ENCODE data around the gene SMIM31. TPM values are rescaled to one million over a fixed set of nuclear protein-coding genes. Genes with fewer than 3 reads are reported as not detected.

The SMIM31 gene
- total RNA-seq, 1 donor from 2014 or later = not detected

DNA sequence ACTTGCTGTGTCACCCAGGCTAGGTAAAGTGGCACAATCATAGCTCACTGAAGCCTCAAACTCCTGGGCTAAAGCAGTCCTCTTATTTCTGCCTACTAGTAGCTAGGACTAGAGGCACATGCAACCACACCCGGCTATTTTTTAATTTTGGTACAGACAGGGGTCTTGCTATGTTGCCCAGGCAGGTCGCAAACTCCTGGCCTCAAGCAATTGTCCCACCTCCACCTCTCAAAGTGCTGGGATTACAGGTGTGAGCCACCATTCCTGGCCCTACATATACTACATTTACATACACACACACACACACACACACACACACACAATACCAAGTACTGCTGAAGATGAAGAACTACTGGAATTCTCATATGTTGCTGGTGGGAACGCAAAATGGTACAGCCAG lies 26.9 kb downstream of the SMIM31 start:
- no peaks in the 10 kb centered on the region for H3K9me3 Mint-ChIP-seq
- TF ChIP-seq, protein P1, sequence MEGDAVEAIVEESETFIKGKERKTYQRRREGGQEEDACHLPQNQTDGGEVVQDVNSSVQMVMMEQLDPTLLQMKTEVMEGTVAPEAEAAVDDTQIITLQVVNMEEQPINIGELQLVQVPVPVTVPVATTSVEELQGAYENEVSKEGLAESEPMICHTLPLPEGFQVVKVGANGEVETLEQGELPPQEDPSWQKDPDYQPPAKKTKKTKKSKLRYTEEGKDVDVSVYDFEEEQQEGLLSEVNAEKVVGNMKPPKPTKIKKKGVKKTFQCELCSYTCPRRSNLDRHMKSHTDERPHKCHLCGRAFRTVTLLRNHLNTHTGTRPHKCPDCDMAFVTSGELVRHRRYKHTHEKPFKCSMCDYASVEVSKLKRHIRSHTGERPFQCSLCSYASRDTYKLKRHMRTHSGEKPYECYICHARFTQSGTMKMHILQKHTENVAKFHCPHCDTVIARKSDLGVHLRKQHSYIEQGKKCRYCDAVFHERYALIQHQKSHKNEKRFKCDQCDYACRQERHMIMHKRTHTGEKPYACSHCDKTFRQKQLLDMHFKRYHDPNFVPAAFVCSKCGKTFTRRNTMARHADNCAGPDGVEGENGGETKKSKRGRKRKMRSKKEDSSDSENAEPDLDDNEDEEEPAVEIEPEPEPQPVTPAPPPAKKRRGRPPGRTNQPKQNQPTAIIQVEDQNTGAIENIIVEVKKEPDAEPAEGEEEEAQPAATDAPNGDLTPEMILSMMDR (IDR thresholded peaks at IDR 0.05; ENCODE audit: unreplicated experiment) = no peak
- H3K27me3 Mint-ChIP-seq (ENCODE audit: low read depth) = no peaks in the 10 kb centered on the region
- H3K36me3 Mint-ChIP-seq = no peaks in the 10 kb centered on the region
- H3K4me1 Mint-ChIP-seq = peaks cover 14% of the 10 kb centered on the region
- no peak for DNase-seq (ENCODE audit: low spot score in 2 of 2, unreplicated experiment in 2 of 2)
- no peak overlapping the region for H3K27ac Mint-ChIP-seq
- H3K4me3 Mint-ChIP-seq = no peak overlapping the region

- Mint-ChIP-seq H3K9me3 (no peaks in the 10 kb centered on the region), H3K27me3 (ENCODE audit: low read depth) (no peaks in the 10 kb centered on the region), H3K36me3 (no peaks in the 10 kb centered on the region), H3K4me1 (peaks cover 9% of the 10 kb centered on the region), H3K4me3 (no peak overlapping the region), H3K27ac (peak overlapping the region; percentile 64)
- TF ChIP-seq, protein P1 (IDR thresholded peaks at IDR 0.05; ENCODE audit: unreplicated experiment) = no peak
- DNase-seq (ENCODE audit: low spot score in 2 of 2, unreplicated experiment in 2 of 2) = no peak
These were observed 30.0 kb downstream of the SMIM31 start for GRCh38 chr4:164783976-164784375.

GRCh38 chr4:164789047-164789446 lies 35.1 kb downstream of the SMIM31 start:
- Mint-ChIP-seq H3K4me1 (peaks cover 8% of the 10 kb centered on the region), H3K27me3 (ENCODE audit: low read depth) (no peaks in the 10 kb centered on the region), H3K9me3 (peaks cover 8% of the 10 kb centered on the region), H3K4me3 (no peak overlapping the region), H3K27ac (no peak overlapping the region), H3K36me3 (no peaks in the 10 kb centered on the region)
- DNase-seq (ENCODE audit: low spot score in 2 of 2, unreplicated experiment in 2 of 2) = no peak
- TF ChIP-seq, protein P1 (IDR thresholded peaks at IDR 0.05; ENCODE audit: unreplicated experiment) = no peak

DNA sequence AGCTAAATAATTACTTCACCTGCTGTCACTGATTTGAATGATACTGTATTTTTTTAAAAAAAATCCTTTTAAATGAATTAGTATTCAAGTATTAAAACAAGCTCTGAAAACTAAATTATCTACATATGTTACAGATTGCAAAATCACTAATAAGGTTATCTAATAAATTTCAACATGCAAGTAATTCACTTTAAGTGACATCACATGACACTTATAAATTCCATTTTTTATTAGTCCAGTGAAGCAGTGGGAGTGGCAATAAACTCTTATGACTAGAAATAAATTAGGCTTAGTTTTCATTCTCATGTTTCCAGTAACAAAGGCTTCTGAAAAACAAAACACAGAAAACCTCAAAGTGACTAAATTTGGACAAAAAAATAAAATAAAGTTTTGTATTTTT lies 36.3 kb downstream of the SMIM31 start:
- Mint-ChIP-seq H3K27ac (no peak overlapping the region), H3K9me3 (peaks cover 8% of the 10 kb centered on the region), H3K36me3 (no peaks in the 10 kb centered on the region), H3K4me1 (peaks cover 6% of the 10 kb centered on the region), H3K27me3 (ENCODE audit: low read depth) (no peaks in the 10 kb centered on the region), H3K4me3 (no peak overlapping the region)
- no peak for DNase-seq (ENCODE audit: low spot score in 2 of 2, unreplicated experiment in 2 of 2)
- TF ChIP-seq, protein P1 (IDR thresholded peaks at IDR 0.05; ENCODE audit: unreplicated experiment) = no peak

DNA sequence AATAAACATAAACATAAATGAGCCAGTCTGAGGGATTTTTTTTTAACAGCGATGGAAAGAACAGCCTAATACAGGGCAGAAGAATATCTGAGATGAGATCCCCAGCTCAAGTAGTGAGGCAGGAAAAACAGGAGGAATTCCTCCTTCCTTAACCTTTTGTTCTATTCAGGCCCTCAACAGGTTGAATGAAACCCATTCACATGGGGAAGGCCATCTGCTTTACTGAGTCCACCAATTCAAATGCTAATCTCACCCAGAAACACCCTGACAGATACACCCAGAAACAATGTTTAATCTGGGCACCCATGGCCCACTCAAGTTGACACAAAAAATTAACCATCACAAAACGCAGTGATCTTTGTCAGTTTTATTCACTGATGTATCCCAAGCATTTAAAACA lies 45.5 kb downstream of the SMIM31 start:
- Mint-ChIP-seq H3K27me3 (ENCODE audit: low read depth) (no peaks in the 10 kb centered on the region), H3K4me3 (no peak overlapping the region), H3K36me3 (no peaks in the 10 kb centered on the region), H3K9me3 (no peaks in the 10 kb centered on the region), H3K4me1 (no peaks in the 10 kb centered on the region), H3K27ac (no peak overlapping the region)
- DNase-seq (ENCODE audit: low spot score in 2 of 2, unreplicated experiment in 2 of 2) = no peak
- TF ChIP-seq, protein P1 (IDR thresholded peaks at IDR 0.05; ENCODE audit: unreplicated experiment) = no peak

DNA sequence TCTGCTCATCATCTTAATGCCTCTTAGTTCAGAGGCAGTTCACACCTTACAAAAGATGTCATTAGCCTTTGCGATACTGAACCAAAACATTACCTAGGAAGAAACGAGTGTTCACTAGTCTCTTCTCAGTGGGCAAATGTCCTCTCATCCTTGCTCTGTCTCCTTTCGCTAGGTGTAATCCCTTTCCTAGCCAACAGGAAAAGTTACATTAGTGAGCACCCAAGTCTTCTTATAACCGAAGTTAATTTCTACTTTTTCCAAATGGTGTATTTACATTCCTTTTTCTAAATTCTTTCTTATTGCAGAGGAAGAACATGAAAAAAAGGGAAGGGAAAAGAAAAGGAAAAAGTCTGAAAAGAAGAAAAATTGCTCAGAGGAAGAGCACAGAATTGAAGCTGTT lies 46.9 kb downstream of the SMIM31 start:
- DNase-seq (ENCODE audit: low spot score in 2 of 2, unreplicated experiment in 2 of 2) = no peak
- TF ChIP-seq, protein P1 (IDR thresholded peaks at IDR 0.05; ENCODE audit: unreplicated experiment) = no peak
- Mint-ChIP-seq H3K9me3 (no peaks in the 10 kb centered on the region), H3K27me3 (ENCODE audit: low read depth) (no peaks in the 10 kb centered on the region), H3K36me3 (no peaks in the 10 kb centered on the region), H3K27ac (no peak overlapping the region), H3K4me3 (no peak overlapping the region), H3K4me1 (peaks cover 1% of the 10 kb centered on the region)
